BE2C (cell line): ENCODE measurements around the gene TRABD.

Experiments used
- DNase-seq: peaks from one replicate; pipeline ENCODE4 v3.0.0-alpha.2; 2020
- H3K27me3 ChIP-seq: fragments of 250-450 bp; sonication (Bioruptor Pico); 2 replicates; pipeline ENCODE4 v1.5.1; 2020; ENCODE audit warnings: mild to moderate bottlenecking
- H3K36me3 ChIP-seq: fragments of 250-450 bp; sonication (Bioruptor Pico); 2 replicates; pipeline ENCODE4 v1.5.1; 2020; ENCODE audit warnings: mild to moderate bottlenecking
- H3K4me1 ChIP-seq: fragments of 250-450 bp; sonication (Bioruptor Pico); 2 replicates; pipeline ENCODE4 v1.5.1; 2020
- H3K4me3 ChIP-seq: 2 replicates; pipeline ENCODE4 v1.5.1; 2011; ENCODE audit warnings: low read depth, low read length
- H3K9me3 ChIP-seq: fragments of 250-450 bp; sonication (Bioruptor Pico); 2 replicates; pipeline ENCODE4 v1.5.1; 2020
- CTCF ChIP-seq: IDR thresholded peaks from 2 replicates; pipeline ENCODE4 v1.5.1; 2012; ENCODE audit warnings: mild to moderate bottlenecking, low read depth, low read length

The TRABD gene

GRCh38 chr22:50150161-50151129, 35.3 kb upstream of the TRABD start:
- Histone ChIP-seq H3K4me3 (no peak overlapping the region), H3K9me3 (no peaks in the 10 kb centered on the region), H3K36me3 (no peaks in the 10 kb centered on the region), H3K27me3 (no peaks in the 10 kb centered on the region), H3K4me1 (no peaks in the 10 kb centered on the region)
- no peak for TF ChIP-seq CTCF
- no peak for DNase-seq

DNA sequence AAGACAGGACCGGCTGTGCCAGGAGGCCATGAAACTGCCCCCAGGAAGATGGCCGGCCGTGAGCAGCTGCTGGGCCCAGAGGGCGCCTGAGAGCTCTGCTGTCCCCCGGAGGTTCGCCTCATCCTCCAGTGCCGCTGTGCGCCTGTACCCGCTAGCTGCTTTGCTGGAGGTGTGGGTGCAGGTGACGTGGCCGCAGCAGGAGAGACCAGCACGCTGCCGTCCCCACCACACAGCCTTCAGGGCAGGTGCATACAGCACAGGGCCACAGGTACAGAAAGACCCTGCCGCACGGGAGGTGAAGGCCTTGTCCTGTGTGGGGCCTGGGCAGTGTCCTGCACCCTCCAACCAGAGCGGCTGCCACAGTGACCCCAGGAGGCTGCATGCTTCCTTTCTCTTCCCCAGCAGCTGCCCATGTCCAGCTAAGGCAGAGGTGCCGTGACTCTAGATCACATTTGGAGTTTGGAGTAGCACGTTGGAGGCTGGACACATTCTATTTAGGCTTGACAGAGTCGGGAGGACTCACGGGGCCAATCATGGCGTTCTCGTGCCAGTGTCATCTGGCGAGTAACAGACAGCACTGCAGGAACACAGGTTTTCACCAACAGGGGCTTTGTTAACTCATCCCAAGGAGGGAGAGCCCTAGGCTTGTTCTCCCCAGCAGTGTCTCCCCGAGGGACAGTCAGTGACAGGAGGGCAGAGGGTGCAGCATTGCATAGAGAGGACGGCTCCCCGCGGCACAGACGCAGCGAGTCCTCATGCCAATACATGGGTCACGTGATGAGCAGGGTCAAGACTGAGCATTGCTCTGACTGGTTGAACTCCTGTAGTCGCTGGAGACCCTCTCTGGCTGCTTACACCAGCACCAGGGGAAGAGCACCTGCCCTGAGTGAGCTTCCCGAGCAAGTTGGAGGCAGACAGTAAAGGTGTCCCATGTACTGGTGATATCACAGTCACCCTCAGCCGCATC, 33.9 kb upstream of the TRABD start:
- Histone ChIP-seq H3K4me3 (no peak overlapping the region), H3K36me3 (no peaks in the 10 kb centered on the region), H3K27me3 (no peaks in the 10 kb centered on the region), H3K4me1 (no peaks in the 10 kb centered on the region), H3K9me3 (no peaks in the 10 kb centered on the region)
- DNase-seq: no peak
- no peak for TF ChIP-seq CTCF

DNA sequence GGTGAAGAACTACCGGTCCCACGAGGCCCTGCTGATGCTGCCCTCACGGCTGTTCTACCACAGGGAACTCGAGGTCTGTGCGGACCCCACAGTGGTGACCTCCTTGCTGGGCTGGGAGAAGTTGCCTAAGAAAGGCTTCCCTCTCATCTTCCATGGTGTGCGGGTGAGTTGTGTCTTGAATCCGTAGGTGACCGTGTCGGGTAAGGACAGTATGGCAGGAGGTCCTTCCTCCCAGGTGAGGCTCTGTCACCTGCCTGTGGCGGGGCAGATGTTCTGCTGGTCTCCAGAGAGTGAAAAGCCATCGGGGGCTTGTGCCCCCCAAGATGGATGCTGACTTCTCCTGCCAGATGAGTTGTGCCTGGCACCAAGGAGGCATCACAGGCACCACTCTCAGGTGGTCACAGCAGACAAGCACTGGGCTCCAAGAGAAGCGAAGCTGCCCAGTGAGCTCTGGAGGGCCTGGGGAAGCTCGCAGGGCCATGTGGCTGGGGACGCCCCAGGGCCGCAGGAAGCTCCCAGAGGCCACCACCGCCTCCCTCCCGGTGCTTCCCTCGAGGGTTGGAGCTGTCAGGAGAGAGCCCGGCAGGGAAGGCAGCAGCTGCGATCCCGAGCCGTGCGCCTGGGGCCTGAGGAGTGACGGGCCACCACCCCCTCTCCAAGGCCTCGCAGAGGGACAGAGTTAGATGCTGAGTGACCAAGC, 32.5 kb upstream of the TRABD start:
- Histone ChIP-seq H3K36me3 (no peaks in the 10 kb centered on the region), H3K4me3 (no peak overlapping the region), H3K9me3 (no peaks in the 10 kb centered on the region), H3K4me1 (no peaks in the 10 kb centered on the region), H3K27me3 (no peaks in the 10 kb centered on the region)
- TF ChIP-seq CTCF: no peak
- DNase-seq: no peak

- Histone ChIP-seq H3K27me3 (no peaks in the 10 kb centered on the region), H3K36me3 (no peaks in the 10 kb centered on the region), H3K4me3 (no peak overlapping the region), H3K9me3 (no peaks in the 10 kb centered on the region), H3K4me1 (no peaks in the 10 kb centered on the region)
- TF ChIP-seq CTCF: no peak
- no peak for DNase-seq
Measured at GRCh38 chr22:50153756-50154140, 32.0 kb upstream of the TRABD start.

GRCh38 chr22:50157709-50158375, 27.9 kb upstream of the TRABD start:
- DNase-seq: no peak

More at GRCh38 chr22:50157709-50158375, 27.9 kb upstream of the TRABD start:
- no peaks in the 10 kb centered on the region for H3K27me3 ChIP-seq
- no peak overlapping the region for H3K4me3 ChIP-seq
- H3K36me3 ChIP-seq: no peaks in the 10 kb centered on the region
- no peak for TF ChIP-seq CTCF
- no peaks in the 10 kb centered on the region for H3K9me3 ChIP-seq
- no peaks in the 10 kb centered on the region for H3K4me1 ChIP-seq
